HL-60 (cell line): ENCODE results near the gene PPP2R5C.

Experiments
- POLR2AphosphoS5 ChIP-seq: IDR thresholded peaks from 2 replicates; pipeline ENCODE4 v1.6.1; 2012; ENCODE audit warnings: low read depth
- TF ChIP-seq, protein P1 (sequence below): IDR thresholded peaks from one replicate; pipeline ENCODE4 v1.5.1; 2011; ENCODE audit warnings: low read length, control low read depth, inconsistent platforms; ENCODE audit not compliant: insufficient read depth
- TF ChIP-seq, protein P2 (sequence below): IDR thresholded peaks from 2 replicates; pipeline ENCODE4 v1.6.1; 2012; ENCODE audit warnings: low read depth; ENCODE audit not compliant: insufficient replicate concordance

DNA sequence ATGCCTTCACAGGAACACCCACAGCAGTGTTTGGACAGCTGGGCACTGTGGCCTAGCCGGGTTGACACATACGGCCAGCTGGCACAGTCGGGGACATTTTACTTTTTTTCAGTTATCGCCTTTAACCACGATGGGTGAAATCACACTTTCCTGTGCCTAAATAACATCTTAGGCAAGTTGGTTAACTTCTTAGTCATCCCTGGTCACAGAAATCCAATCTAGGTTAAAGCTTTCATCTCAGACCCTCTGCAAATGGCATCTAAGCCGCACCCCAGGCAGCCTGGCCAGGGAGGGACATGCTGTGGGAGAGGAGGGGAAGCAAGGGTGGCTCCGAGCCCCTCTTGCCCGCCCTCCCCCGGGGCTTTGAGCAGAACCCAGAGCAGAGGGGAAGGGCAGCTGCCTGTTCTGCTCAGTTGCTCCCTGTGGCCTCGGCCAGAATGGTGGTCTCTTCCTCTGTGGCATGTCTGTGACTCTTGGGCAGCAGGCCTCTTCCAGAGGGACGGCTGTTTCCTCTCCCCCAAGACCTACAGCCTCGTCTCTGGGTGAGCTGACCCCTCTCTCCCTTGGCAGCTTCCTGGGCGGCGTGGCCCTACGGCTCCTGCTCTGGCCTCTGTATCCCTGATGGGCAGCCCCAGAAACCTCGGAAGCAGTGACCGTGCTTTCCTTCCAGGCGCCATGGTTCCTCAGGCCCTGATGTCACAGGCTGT is 117.5 kb downstream of the PPP2R5C start:
- no peak for TF ChIP-seq POLR2AphosphoS5
- TF ChIP-seq, protein P1, sequence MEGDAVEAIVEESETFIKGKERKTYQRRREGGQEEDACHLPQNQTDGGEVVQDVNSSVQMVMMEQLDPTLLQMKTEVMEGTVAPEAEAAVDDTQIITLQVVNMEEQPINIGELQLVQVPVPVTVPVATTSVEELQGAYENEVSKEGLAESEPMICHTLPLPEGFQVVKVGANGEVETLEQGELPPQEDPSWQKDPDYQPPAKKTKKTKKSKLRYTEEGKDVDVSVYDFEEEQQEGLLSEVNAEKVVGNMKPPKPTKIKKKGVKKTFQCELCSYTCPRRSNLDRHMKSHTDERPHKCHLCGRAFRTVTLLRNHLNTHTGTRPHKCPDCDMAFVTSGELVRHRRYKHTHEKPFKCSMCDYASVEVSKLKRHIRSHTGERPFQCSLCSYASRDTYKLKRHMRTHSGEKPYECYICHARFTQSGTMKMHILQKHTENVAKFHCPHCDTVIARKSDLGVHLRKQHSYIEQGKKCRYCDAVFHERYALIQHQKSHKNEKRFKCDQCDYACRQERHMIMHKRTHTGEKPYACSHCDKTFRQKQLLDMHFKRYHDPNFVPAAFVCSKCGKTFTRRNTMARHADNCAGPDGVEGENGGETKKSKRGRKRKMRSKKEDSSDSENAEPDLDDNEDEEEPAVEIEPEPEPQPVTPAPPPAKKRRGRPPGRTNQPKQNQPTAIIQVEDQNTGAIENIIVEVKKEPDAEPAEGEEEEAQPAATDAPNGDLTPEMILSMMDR: no peak
- TF ChIP-seq, protein P2, sequence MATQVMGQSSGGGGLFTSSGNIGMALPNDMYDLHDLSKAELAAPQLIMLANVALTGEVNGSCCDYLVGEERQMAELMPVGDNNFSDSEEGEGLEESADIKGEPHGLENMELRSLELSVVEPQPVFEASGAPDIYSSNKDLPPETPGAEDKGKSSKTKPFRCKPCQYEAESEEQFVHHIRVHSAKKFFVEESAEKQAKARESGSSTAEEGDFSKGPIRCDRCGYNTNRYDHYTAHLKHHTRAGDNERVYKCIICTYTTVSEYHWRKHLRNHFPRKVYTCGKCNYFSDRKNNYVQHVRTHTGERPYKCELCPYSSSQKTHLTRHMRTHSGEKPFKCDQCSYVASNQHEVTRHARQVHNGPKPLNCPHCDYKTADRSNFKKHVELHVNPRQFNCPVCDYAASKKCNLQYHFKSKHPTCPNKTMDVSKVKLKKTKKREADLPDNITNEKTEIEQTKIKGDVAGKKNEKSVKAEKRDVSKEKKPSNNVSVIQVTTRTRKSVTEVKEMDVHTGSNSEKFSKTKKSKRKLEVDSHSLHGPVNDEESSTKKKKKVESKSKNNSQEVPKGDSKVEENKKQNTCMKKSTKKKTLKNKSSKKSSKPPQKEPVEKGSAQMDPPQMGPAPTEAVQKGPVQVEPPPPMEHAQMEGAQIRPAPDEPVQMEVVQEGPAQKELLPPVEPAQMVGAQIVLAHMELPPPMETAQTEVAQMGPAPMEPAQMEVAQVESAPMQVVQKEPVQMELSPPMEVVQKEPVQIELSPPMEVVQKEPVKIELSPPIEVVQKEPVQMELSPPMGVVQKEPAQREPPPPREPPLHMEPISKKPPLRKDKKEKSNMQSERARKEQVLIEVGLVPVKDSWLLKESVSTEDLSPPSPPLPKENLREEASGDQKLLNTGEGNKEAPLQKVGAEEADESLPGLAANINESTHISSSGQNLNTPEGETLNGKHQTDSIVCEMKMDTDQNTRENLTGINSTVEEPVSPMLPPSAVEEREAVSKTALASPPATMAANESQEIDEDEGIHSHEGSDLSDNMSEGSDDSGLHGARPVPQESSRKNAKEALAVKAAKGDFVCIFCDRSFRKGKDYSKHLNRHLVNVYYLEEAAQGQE: no peak
